Mammary epithelial cell (primary cell): Measurements from ENCODE around the gene SPIRE1.

Experiments
- CTCF ChIP-seq, 2 donors: IDR thresholded peaks in 1 of 2; conservative IDR thresholded peaks in 1 of 2; 2 replicates each; pipeline ENCODE4 v1.5.1; 2011 to 2012; ENCODE audit warnings: inconsistent platforms in 2 of 2, low read length in 2 of 2, mild to moderate bottlenecking in 2 of 2, control low read depth in 1 of 2, low read depth in 1 of 2; ENCODE audit not compliant: insufficient read depth in 1 of 2; ENCODE audit errors: extremely low read depth in 1 of 2
- EZH2 ChIP-seq: IDR thresholded peaks from 2 replicates; pipeline ENCODE4 v1.6.1; 2012; ENCODE audit warnings: low read length, inconsistent platforms, borderline replicate concordance

GRCh38 chr18:12516049-12516630, 141.8 kb downstream of the SPIRE1 start:
- TF ChIP-seq EZH2 (no peak), CTCF (conservative IDR thresholded peaks at IDR 0.05 in 1 of 2, IDR thresholded peaks at IDR 0.05 in 1 of 2; ENCODE audit: extremely low read depth in 1 of 2, insufficient read depth in 1 of 2, low read depth in 1 of 2, low read length in 2 of 2) (no peak)
